ENCODE data around the gene PUSL1. TPM values are rescaled to one million over a fixed set of nuclear protein-coding genes. Genes with fewer than 3 reads are reported as not detected.

Gene PUSL1
- total and polyA plus RNA-seq, 2 of the 13 experiments (the other 11 are each of a cell fraction or from before 2014, with no cell fraction given) = 8.3 to 22.2 TPM

GRCh38 chr1:1286313-1287261 is 21.8 kb upstream of the PUSL1 start:
- H3K4me1 ChIP-seq (ENCODE audit: insufficient read depth, low read length) = peaks cover 44% of the 10 kb centered on the region
- no peaks in the 10 kb centered on the region for H4K20me1 ChIP-seq (ENCODE audit: insufficient read depth, low read length)
- no peak for FAIRE-seq
- no peak overlapping the region for H2AFZ ChIP-seq (ENCODE audit: low read length)
- ChIA-PET CTCF (ENCODE audit: low intra/inter-chr PET ratio, low total read pairs) (no interaction called here), POLR2A (interaction anchor here (1.3 to 1.9 kb wide), 5 partner anchors 13 to 280 kb away, joined by 3 to 5 read pairs (median 3); partner anchors contain the start of genes AURKAIP1, ISG15 and UBE2J2)
- no peak overlapping the region for H3K9ac ChIP-seq (ENCODE audit: insufficient read depth, low read depth, low read length)
- 35% methylated on average over 8 of the region's 50 CpGs for WGBS (ENCODE audit: low lambda C conversion rate)
- no peak for DNase-seq (ENCODE audit: low spot score)
- ATAC-seq = peak; percentile 1; the same call in 1 of the 3 replicates
- peaks cover 0 to 2% of the 10 kb centered on the region in 2 experiments; a peak in 1 of 5 replicates for H3K27me3 ChIP-seq (ENCODE audit: control insufficient read depth in 1 of 2, insufficient read depth in 2 of 2, low read length in 2 of 2)
- peak overlapping the region in 2 of 3 experiments; percentile 12 to 54; a peak in 1 of 6 replicates for H3K4me3 ChIP-seq (replicated peaks in 1 of 3; ENCODE audit: insufficient read depth in 1 of 3, low read depth in 2 of 3, low read length in 3 of 3)
- no peak overlapping the region for H3K27ac ChIP-seq (ENCODE audit: extremely low read length, insufficient read depth, low read length)
- no TSS peak for BruUV-seq (replicated peaks)
- no peaks in the 10 kb centered on the region for H3K79me2 ChIP-seq (ENCODE audit: insufficient read depth, low read length)
- peak; percentile 9; the same call in 1 of the 2 replicates for TF ChIP-seq PATZ1 (CRISPR knock-in tag; IDR thresholded peaks at IDR 0.05)
- 0 out of 2 replicates have a peak, but pooled peaks have one; percentile 6 for TF ChIP-seq ZNF280D (CRISPR knock-in tag; IDR thresholded peaks at IDR 0.05)
- peak; percentile 5; the same call in 1 of the 2 replicates for TF ChIP-seq ZNF317 (CRISPR knock-in tag; IDR thresholded peaks at IDR 0.05)
- TF ChIP-seq MYC (CRISPR knock-in tag; IDR thresholded peaks at IDR 0.05; ENCODE audit: borderline replicate concordance) = 0 out of 2 replicates have a peak, but pooled peaks have one; percentile 21
- TF ChIP-seq ZNF776 (CRISPR knock-in tag; IDR thresholded peaks at IDR 0.05) = 0 out of 2 replicates have a peak, but pooled peaks have one; percentile 18
- TF ChIP-seq ZNF546 (CRISPR knock-in tag; conservative IDR thresholded peaks at IDR 0.05) = no peak
- TF ChIP-seq ZNF784 (CRISPR knock-in tag; IDR thresholded peaks at IDR 0.05; ENCODE audit: borderline replicate concordance) = 0 out of 2 replicates have a peak, but pooled peaks have one; percentile 2
- TF ChIP-seq SAP130 (CRISPR knock-in tag; IDR thresholded peaks at IDR 0.05; ENCODE audit: low read depth) = 0 out of 2 replicates have a peak, but pooled peaks have one; percentile 0
- TF ChIP-seq ZNF501 (CRISPR knock-in tag; IDR thresholded peaks at IDR 0.05) = no peak
- TF ChIP-seq AGO1 (IDR thresholded peaks at IDR 0.05; ENCODE audit: low read depth, low read length, poor library complexity, severe bottlenecking) = peak; percentile 45
- 0 out of 2 replicates have a peak, but pooled peaks have one; percentile 12 for TF ChIP-seq MEIS1 (CRISPR knock-in tag; IDR thresholded peaks at IDR 0.05; ENCODE audit: borderline replicate concordance)
- 0 out of 2 replicates have a peak, but pooled peaks have one; percentile 38 for TF ChIP-seq ZNF235 (CRISPR knock-in tag; IDR thresholded peaks at IDR 0.05; ENCODE audit: borderline replicate concordance)
- no peak for TF ChIP-seq ZNF264 (CRISPR knock-in tag; IDR thresholded peaks at IDR 0.05)
- TF ChIP-seq TIGD3 (CRISPR knock-in tag; IDR thresholded peaks at IDR 0.05; ENCODE audit: borderline replicate concordance) = no peak
- no peaks in the 10 kb centered on the region for H3K9me3 ChIP-seq (ENCODE audit: low read length)
- in situ Hi-C loops (cut with HindIII; ENCODE audit: extremely low pct_ligation_motif_present, low pct_unique_long_range_greater_than_20kb) = no loop called here
- peak overlapping the region; percentile 58 for H3K4me2 ChIP-seq (ENCODE audit: low read depth, low read length)
- intact Hi-C loops (cut with micrococcal nuclease; ENCODE audit: unreplicated experiment) = no loop called here
- H3K36me3 ChIP-seq (replicated peaks in 1 of 2; ENCODE audit: control insufficient read depth in 1 of 2, insufficient read depth in 2 of 2, low read length in 2 of 2) = no peaks in the 10 kb centered on the region

Data from HepG2 (cell line).